WTC11 (cell line): ENCODE data around the gene RCC2.

Experiments
- ATF2 ChIP-seq: sonication (generic); formaldehyde crosslinking; IDR thresholded peaks from 2 replicates; pipeline ENCODE4 v1.8.1; 2022; ENCODE audit warnings: low read depth, missing genetic modification reagents, borderline replicate concordance
- CBFB ChIP-seq: sonication (generic); formaldehyde crosslinking; IDR thresholded peaks from 2 replicates; pipeline ENCODE4 v1.8.1; 2022; ENCODE audit warnings: mild to moderate bottlenecking, low read depth, missing genetic modification reagents
- CTCF ChIP-seq: fragments of 200-600 bp; IDR thresholded peaks from 2 replicates; pipeline ENCODE4 v1.8.0; 2022; ENCODE audit warnings: antibody characterized with exemption
- ETV6 ChIP-seq: sonication (generic); formaldehyde crosslinking; IDR thresholded peaks from 2 replicates; pipeline ENCODE4 v1.8.1; 2022; ENCODE audit warnings: mild to moderate bottlenecking, missing genetic modification reagents
- IRF1 ChIP-seq: sonication (generic); formaldehyde crosslinking; IDR thresholded peaks from 2 replicates; pipeline ENCODE4 v1.8.0; 2023; ENCODE audit warnings: missing genetic modification reagents
- SMAD3 ChIP-seq: sonication (generic); formaldehyde crosslinking; IDR thresholded peaks from 2 replicates; pipeline ENCODE4 v1.8.0; 2022; ENCODE audit warnings: missing genetic modification reagents, mild to moderate bottlenecking, borderline replicate concordance
- ZNF121 ChIP-seq: sonication (generic); formaldehyde crosslinking; IDR thresholded peaks from 2 replicates; pipeline ENCODE4 v1.8.0; 2023; ENCODE audit warnings: missing genetic modification reagents
- ZNF232 ChIP-seq: sonication (generic); formaldehyde crosslinking; IDR thresholded peaks from 2 replicates; pipeline ENCODE4 v1.8.0; 2022; ENCODE audit warnings: mild to moderate bottlenecking, missing genetic modification reagents
- TF ChIP-seq, protein P1 (sequence below): sonication (generic); formaldehyde crosslinking; IDR thresholded peaks from 2 replicates; pipeline ENCODE4 v1.8.1; 2023; ENCODE audit warnings: mild to moderate bottlenecking, moderate library complexity, missing genetic modification reagents

DNA sequence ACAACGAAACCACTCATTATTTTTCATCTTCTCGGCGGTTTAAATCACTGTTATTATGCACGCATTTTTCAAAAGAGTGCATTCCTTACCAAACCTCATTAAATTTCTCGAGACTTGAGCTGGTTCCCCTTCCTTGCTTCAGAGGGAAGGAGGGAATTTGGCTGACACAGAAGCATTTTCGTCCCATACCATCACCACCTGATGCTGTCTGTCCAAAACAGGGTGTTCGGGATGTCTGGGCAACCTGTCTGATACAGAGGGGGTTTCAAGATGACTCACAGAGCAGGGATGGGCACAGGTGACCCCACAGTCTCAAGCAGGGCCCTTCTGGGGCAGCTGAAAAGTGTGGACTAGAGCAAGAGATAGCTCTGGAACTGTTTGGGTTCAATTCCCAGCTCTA, 12.3 kb upstream of the RCC2 start:
- TF ChIP-seq CBFB (CRISPR knock-in tag) = no peak
- no peak for TF ChIP-seq CTCF
- TF ChIP-seq ATF2 = no peak
- no peak for TF ChIP-seq ZNF232 (CRISPR knock-in tag)
- no peak for TF ChIP-seq ETV6
- TF ChIP-seq, protein P1, sequence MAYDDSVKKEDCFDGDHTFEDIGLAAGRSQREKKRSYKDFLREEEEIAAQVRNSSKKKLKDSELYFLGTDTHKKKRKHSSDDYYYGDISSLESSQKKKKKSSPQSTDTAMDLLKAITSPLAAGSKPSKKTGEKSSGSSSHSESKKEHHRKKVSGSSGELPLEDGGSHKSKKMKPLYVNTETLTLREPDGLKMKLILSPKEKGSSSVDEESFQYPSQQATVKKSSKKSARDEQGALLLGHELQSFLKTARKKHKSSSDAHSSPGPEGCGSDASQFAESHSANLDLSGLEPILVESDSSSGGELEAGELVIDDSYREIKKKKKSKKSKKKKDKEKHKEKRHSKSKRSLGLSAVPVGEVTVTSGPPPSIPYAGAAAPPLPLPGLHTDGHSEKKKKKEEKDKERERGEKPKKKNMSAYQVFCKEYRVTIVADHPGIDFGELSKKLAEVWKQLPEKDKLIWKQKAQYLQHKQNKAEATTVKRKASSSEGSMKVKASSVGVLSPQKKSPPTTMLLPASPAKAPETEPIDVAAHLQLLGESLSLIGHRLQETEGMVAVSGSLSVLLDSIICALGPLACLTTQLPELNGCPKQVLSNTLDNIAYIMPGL (CRISPR knock-in tag) = no peak
- TF ChIP-seq SMAD3 (CRISPR knock-in tag) = no peak
- no peak for TF ChIP-seq ZNF121 (CRISPR knock-in tag)
- no peak for TF ChIP-seq IRF1 (CRISPR knock-in tag)
